MCF 10A (cell line): ENCODE data around the gene DRAP1. TPM values are rescaled to one million over a fixed set of nuclear protein-coding genes. Genes with fewer than 3 reads are reported as not detected.
A peak's percentile ranks its signal among the peaks of the same experiment; 100 is the strongest.

Experiments used
- BruUV-seq: library from RNA; stranded (reverse); fragments of 400-500 nt; replicated peaks from 2 replicates; lab custom pipeline; 2021; lab: Mats Ljungman, UMichigan
- CTCF ChIA-PET: fragments of 300-600 bp; sonication (Branson Sonifier 250); formaldehyde crosslinking; extraction: SDS; loops from one replicate; lab custom pipeline; 2021; ENCODE audit warnings: antibody characterized with exemption, inconsistent platforms; lab: Yijun Ruan, JAX
- POLR2A ChIA-PET: fragments of 300-600, 350-650 bp; sonication (Branson Sonifier 250); formaldehyde crosslinking; extraction: SDS; loops from one replicate; lab custom pipeline; 2020; ENCODE audit warnings: antibody characterized with exemption, inconsistent platforms; lab: Yijun Ruan, JAX
- DNase-seq: peaks from one replicate; pipeline ENCODE4 v3.0.0-alpha.2; 2018; ENCODE audit not compliant: unreplicated experiment
- H3K27ac Mint-ChIP-seq: one replicate; pipeline ENCODE4 v1.8.0; 2022; ENCODE audit warnings: mild to moderate bottlenecking, low read depth, mixed read lengths; ENCODE audit not compliant: unreplicated experiment
- H3K27me3 Mint-ChIP-seq: one replicate; pipeline ENCODE4 v1.8.0; 2022; ENCODE audit warnings: mixed read lengths; ENCODE audit not compliant: insufficient read depth, unreplicated experiment
- H3K36me3 Mint-ChIP-seq: one replicate; pipeline ENCODE4 v1.8.0; 2022; ENCODE audit warnings: mild to moderate bottlenecking, moderate library complexity, mixed read lengths; ENCODE audit not compliant: insufficient read depth, unreplicated experiment
- H3K4me1 Mint-ChIP-seq: one replicate; pipeline ENCODE4 v1.8.0; 2022; ENCODE audit warnings: mixed read lengths; ENCODE audit not compliant: insufficient read depth, unreplicated experiment
- H3K4me3 Mint-ChIP-seq: one replicate; pipeline ENCODE4 v1.8.0; 2022; ENCODE audit warnings: mild to moderate bottlenecking, moderate library complexity, mixed read lengths; ENCODE audit not compliant: unreplicated experiment
- H3K9me3 Mint-ChIP-seq: one replicate; pipeline ENCODE4 v1.8.0; 2022; ENCODE audit warnings: mixed read lengths; ENCODE audit not compliant: unreplicated experiment
- CTCF ChIP-seq: fragments of 200-600 bp; IDR thresholded peaks from one replicate; pipeline ENCODE4 v1.8.0; 2022; ENCODE audit warnings: antibody characterized with exemption, mild to moderate bottlenecking; ENCODE audit not compliant: unreplicated experiment
- intact Hi-C: fragments of 100-400 bp; cut with micrococcal nuclease; formaldehyde crosslinking; loops from 2 replicates; pipeline ENCODE4 v1.14.1; 2022
- total RNA-seq: library from RNA; stranded (reverse); gene quantifications from 2 replicates; pipeline ENCODE4 v1.2.3, GENCODE V29; 2022

DRAP1 gene
- total RNA-seq, 1 experiment from 2014 or later: 167 TPM

GRCh38 chr11:65918211-65919140 is 750 bp upstream of the DRAP1 start, which contains the start of gene C11orf68:
TSS of gene C11orf68 (minus strand) at chr11:65919062. CDS start at chr11:65919031, 31 bp downstream.
- H3K4me3 Mint-ChIP-seq: peak within 1 kb of the TSS; percentile 89
- peaks cover 37% of the 10 kb centered on the region for H3K4me1 Mint-ChIP-seq
- peaks cover 14% of the 10 kb centered on the region for H3K36me3 Mint-ChIP-seq
- no peaks in the 10 kb centered on the region for H3K9me3 Mint-ChIP-seq
- intact Hi-C loops: loop anchor here (1.0 to 5.0 kb wide), 2 partner anchors 71 to 256 kb away; partner anchors contain the start of gene RELA
- CTCF ChIA-PET: interaction anchor here (0.9 to 1.2 kb wide), 3 partner anchors 21 to 31 kb away, joined by 3 to 6 read pairs (median 5); partner anchors contain the start of gene CCDC85B
- no peak for TF ChIP-seq CTCF
- H3K27ac Mint-ChIP-seq: peak within 1 kb of the TSS; percentile 81
- POLR2A ChIA-PET: interaction anchor here (0.8 to 2.5 kb wide), 12 partner anchors 13 to 371 kb away, joined by 3 to 46 read pairs (median 5); partner anchors contain the start of genes BANF1, CCDC85B, CFL1 and FIBP
- peak; percentile 37 for DNase-seq
- BruUV-seq: TSS peak; percentile 49
- no peaks in the 10 kb centered on the region for H3K27me3 Mint-ChIP-seq

GRCh38 chr11:65919573-65920371 is 546 bp downstream of the DRAP1 start:
- TF ChIP-seq CTCF: no peak
- no TSS peak for BruUV-seq
- Mint-ChIP-seq H3K27me3 (no peaks in the 10 kb centered on the region), H3K4me1 (peaks cover 32% of the 10 kb centered on the region), H3K27ac (peak overlapping the region; percentile 81), H3K9me3 (no peaks in the 10 kb centered on the region), H3K4me3 (peak overlapping the region; percentile 89), H3K36me3 (peaks cover 14% of the 10 kb centered on the region)
- POLR2A ChIA-PET: interaction anchor here (0.6 to 2.8 kb wide), 15 partner anchors 9 to 1260 kb away, joined by 3 to 22 read pairs (median 5); partner anchors contain the start of genes CCDC85B, CFL1, FIBP and FOSL1
- peak; percentile 27 for DNase-seq
- intact Hi-C loops: loop anchor here (1.0 to 5.0 kb wide), 3 partner anchors 19 to 257 kb away; partner anchors contain the start of genes FOSL1 and RELA
- CTCF ChIA-PET: interaction anchor here (0.7 to 1.4 kb wide), 2 partner anchors 22 to 31 kb away, joined by 4 read pairs; partner anchors contain the start of gene FIBP

DNA sequence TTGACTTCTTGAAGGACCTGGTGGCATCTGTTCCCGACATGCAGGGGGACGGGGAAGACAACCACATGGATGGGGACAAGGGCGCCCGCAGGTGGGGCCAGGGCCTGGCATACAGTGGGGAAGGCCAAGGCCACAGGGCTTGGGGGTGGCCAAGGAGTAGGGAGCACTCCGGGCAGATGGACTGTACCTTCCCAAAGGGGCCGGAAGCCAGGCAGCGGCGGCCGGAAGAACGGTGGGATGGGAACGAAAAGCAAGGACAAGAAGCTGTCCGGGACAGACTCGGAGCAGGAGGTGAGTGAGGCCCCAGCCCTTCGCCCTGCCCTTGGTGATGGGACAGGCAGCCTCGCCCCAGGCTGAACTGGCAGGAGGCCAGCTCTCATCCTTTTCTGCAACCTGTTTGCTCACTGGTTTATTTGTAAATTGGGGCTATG is 1.2 kb downstream of the DRAP1 start:
- no peak for DNase-seq
- Mint-ChIP-seq H3K36me3 (peaks cover 14% of the 10 kb centered on the region), H3K4me1 (peaks cover 26% of the 10 kb centered on the region), H3K4me3 (peak overlapping the region; percentile 89), H3K27ac (peak overlapping the region; percentile 81), H3K27me3 (no peaks in the 10 kb centered on the region), H3K9me3 (no peaks in the 10 kb centered on the region)
- intact Hi-C loops: loop anchor here (1.0 kb wide), 1 partner anchor 20 kb away; the partner anchor contains the start of gene FOSL1
- ChIA-PET POLR2A (interaction anchor here (0.6 to 2.8 kb wide), 14 partner anchors 8 to 258 kb away, joined by 3 to 22 read pairs (median 5); partner anchors contain the start of genes CCDC85B, CFL1, FIBP and FOSL1), CTCF (interaction anchor here (0.6 to 1.4 kb wide), 3 partner anchors 22 to 38 kb away, joined by 3 to 4 read pairs (median 4); partner anchors contain the start of gene FIBP)
- no TSS peak for BruUV-seq
- TF ChIP-seq CTCF: no peak
